Heart left ventricle (tissue), 16 donors: ENCODE measurements around the gene MACROH2A1. TPM values are rescaled to one million over a fixed set of nuclear protein-coding genes. Genes with fewer than 3 reads are reported as not detected.

Source experiments
- ATAC-seq, 4 donors: fragments of 200-7000 bp; cut with Tn5 transposase; one replicate each; pipeline ENCODE4 v1.9.1; 2020 to 2022; ENCODE audit warnings: moderate library complexity in 4 of 4, mild to moderate bottlenecking in 3 of 4, moderate number of reproducible peaks in 1 of 4
- DNase-seq, 5 donors: peaks; one replicate each; pipeline ENCODE4 v3.0.0-alpha.2; 2020
- H3K27ac ChIP-seq, 12 donors: fragments of 200-600 bp; sonication (generic) in 4 of 12; one replicate each; pipeline versions ENCODE4 v1.5.0 to v1.8.0; 2016 to 2022; ENCODE audit warnings: mild to moderate bottlenecking in 2 of 12
- H3K27me3 ChIP-seq, 9 donors: fragments of 200-600 bp; sonication (generic) in 2 of 9; one replicate each; pipeline versions ENCODE4 v1.5.1 to v1.8.0; 2016 to 2022; ENCODE audit warnings: mild to moderate bottlenecking in 3 of 9
- H3K36me3 ChIP-seq, 9 donors: fragments of 200-600 bp; sonication (generic) in 2 of 9; one replicate each; pipeline versions ENCODE4 v1.5.0 to v1.8.0; 2018 to 2022; ENCODE audit warnings: mild to moderate bottlenecking in 2 of 9
- H3K4me1 ChIP-seq, 12 donors: fragments of 200-600 bp; sonication (generic) in 4 of 12; one replicate each; pipeline versions ENCODE4 v1.5.0 to v1.8.0; 2016 to 2022; ENCODE audit warnings: mild to moderate bottlenecking in 3 of 12
- H3K4me3 ChIP-seq, 12 donors: fragments of 200-600 bp; sonication (generic) in 4 of 12; one replicate each; pipeline versions ENCODE4 v1.5.0 to v1.8.0; 2017 to 2022; ENCODE audit warnings: mild to moderate bottlenecking in 9 of 12, moderate library complexity in 4 of 12
- H3K9me3 ChIP-seq, 12 donors: fragments of 200-600 bp; sonication (generic) in 4 of 12; one replicate each; pipeline versions ENCODE4 v1.5.0 to v1.8.0; 2016 to 2022; ENCODE audit warnings: mild to moderate bottlenecking in 1 of 12
- POLR2A ChIP-seq, 2 donors: fragments of 450-650 bp; IDR thresholded peaks; one replicate each; pipeline ENCODE4 v1.6.1; 2017; ENCODE audit warnings: antibody characterized with exemption in 2 of 2, mild to moderate bottlenecking in 2 of 2, moderate library complexity in 2 of 2
- WGBS, 4 donors: extraction: QIAGEN DNeasy Blood & Tissue Kit in 2 of 4; methylation state at CpG; one replicate each; pipeline versions ENCODE4 v1.1.5 to v1.1.7; 2013 to 2018; 5-methylcytosine and 5-hydroxymethylcytosine counted together
- intact Hi-C, 10 donors: fragments of 100-400 bp; cut with DNase I; formaldehyde crosslinking; loops; one replicate each; pipeline versions ENCODE4 v1.11.1 to v1.14.2; 2022
- polyA plus RNA-seq, 2 donors: library from polyadenylated mRNA; stranded (reverse); fragments of 200-250 nt; gene quantifications; one replicate each; pipeline ENCODE4 v1.2.3, GENCODE V29; 2013
- total RNA-seq, 9 donors: library from RNA; depleted of rRNA in 2 of 9; stranded (reverse); fragments of >200 nt in 2 of 9; fragmentation: NEBNext Ultra II Directional in 3 of 9; extraction: Animal tissue kit (Norgen Biotek cat#: 25700) in 3 of 9; gene quantifications; one replicate each; pipeline versions ENCODE4 v1.1.0 to v1.2.4, GENCODE V29; 2016 to 2023
- TF ChIP-seq, protein P1 (sequence below), 12 donors: fragments of 200-600 bp; sonication (generic) in 4 of 12; IDR thresholded peaks; one replicate each; pipeline versions ENCODE4 v1.5.0 to v1.8.0; 2018 to 2022; ENCODE audit warnings: antibody characterized with exemption in 12 of 12, mild to moderate bottlenecking in 5 of 12
- donor health status: ischemic (EF 13 %, LVEDD 7.1; RV severe dilation, severe dysfunction).
- donor health status: healthy with polysubstance abuse.
- donor health status: DM: no; HTN: yes; CAD: no.
- donor health status: DM: no; HTN: no; CAD: no.
- donor health status: ischemic (EF 25% LVEDD 6.9; RV normal size, moderate dysfunction).
- donor health status: ischemic (EF 25% LVEDD 5.7; RV mildly dilated, moderate dysfunction).
- donor health status: healthy.
- donor health status: DM: yes; HTN: yes; CAD: no.
- donor health status: ischemic (EF 35%, LVEDD 5.7; RV mildly dilated, moderate dysfunction).
- donor health status: nonischemic (EF 11% LVEDD 7.7; RV severe dilation, severe dysfunction).
- donor health status: DM: yes; HTN: yes; CAD: no.
- donor health status: PGD.
- donor health status: ischemic (EF 29% LVEDD 5.4; RV normal size, mild dysfunction).
- donor health status: nonischemic (EF 23%, LVEDD 6.1; RV moderate dilation, normal function).

MACROH2A1 gene
- total and polyA plus RNA-seq, 11 donors, result 86.5 to 170 (median 112) TPM

GRCh38 chr5:135357685-135358084 is 41.3 kb downstream of the MACROH2A1 start:
- Histone ChIP-seq H3K4me1 (peaks cover 4 to 55% (median 45%) of the 10 kb centered on the region in 12 donors), H3K4me3 (no peak overlapping the region), H3K9me3 (no peaks in the 10 kb centered on the region), H3K27ac (peak overlapping the region in 5 of 12 donors; percentile 65 to 86 (median 70)), H3K36me3 (peaks cover 0 to 93% (median 42%) of the 10 kb centered on the region in 9 donors), H3K27me3 (no peaks in the 10 kb centered on the region)
- no peak for DNase-seq
- intact Hi-C loops, result loop anchor here in 5 of 10 donors (2.0 to 10.0 kb wide), 4 partner anchors 35 to 67 kb away; partner anchors contain the start of gene MACROH2A1 (in 3 of the 5)
- ATAC-seq, result no peak
- TF ChIP-seq POLR2A (IDR thresholded peaks at IDR 0.05), result no peak
- TF ChIP-seq, protein P1, sequence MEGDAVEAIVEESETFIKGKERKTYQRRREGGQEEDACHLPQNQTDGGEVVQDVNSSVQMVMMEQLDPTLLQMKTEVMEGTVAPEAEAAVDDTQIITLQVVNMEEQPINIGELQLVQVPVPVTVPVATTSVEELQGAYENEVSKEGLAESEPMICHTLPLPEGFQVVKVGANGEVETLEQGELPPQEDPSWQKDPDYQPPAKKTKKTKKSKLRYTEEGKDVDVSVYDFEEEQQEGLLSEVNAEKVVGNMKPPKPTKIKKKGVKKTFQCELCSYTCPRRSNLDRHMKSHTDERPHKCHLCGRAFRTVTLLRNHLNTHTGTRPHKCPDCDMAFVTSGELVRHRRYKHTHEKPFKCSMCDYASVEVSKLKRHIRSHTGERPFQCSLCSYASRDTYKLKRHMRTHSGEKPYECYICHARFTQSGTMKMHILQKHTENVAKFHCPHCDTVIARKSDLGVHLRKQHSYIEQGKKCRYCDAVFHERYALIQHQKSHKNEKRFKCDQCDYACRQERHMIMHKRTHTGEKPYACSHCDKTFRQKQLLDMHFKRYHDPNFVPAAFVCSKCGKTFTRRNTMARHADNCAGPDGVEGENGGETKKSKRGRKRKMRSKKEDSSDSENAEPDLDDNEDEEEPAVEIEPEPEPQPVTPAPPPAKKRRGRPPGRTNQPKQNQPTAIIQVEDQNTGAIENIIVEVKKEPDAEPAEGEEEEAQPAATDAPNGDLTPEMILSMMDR (IDR thresholded peaks at IDR 0.05), result no peak

DNA sequence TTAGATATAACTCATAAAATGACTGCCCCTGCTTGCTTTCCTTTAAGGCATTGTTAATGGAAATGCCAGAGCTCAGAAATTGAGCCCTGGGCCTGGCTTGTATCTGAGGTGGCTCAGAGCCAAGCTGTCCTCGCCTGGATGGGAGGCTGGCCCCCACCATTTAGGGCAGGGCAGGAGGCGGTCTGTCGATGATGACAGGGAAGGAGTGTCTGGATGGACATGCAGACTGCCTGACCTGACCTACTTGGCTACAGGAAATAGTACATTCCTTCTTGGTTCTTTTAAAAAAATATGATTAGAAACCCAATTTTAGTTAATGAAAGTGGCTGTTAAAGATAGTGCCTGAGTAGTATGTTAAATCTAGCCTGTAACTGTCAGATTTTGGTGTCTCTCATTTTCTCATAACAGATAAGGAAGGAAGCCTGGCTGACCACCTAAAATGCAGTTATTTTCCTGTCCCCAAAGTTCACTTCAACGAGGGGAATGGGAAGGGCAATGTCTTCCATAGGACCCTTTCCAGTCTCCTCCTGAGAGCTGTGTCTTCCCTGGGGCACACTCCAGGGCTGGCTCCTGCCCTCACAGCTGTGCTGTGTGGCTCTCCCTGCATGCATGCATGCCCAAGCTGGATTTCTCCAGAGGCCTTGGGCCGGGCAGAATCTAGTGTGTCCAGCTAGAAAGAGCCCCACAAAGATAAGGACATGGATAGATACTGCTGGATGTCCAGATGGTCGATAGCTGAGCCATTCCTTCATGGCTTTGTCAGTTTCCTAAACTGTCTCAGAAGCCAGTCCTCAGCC is 42.3 kb downstream of the MACROH2A1 start:
- peaks cover 4 to 55% (median 45%) of the 10 kb centered on the region in 12 donors for H3K4me1 ChIP-seq
- intact Hi-C loops, result loop anchor here in 5 of 10 donors (1.0 to 10.0 kb wide), 5 partner anchors 36 to 68 kb away; partner anchors contain the start of gene MACROH2A1 (in 4 of the 5)
- H3K27ac ChIP-seq, result peak overlapping the region; percentile 34 to 86 (median 62)
- TF ChIP-seq POLR2A (IDR thresholded peaks at IDR 0.05), result no peak
- TF ChIP-seq, protein P1 (IDR thresholded peaks at IDR 0.05), result no peak
- H3K27me3 ChIP-seq, result no peaks in the 10 kb centered on the region
- DNase-seq, result peak; percentile 84 to 91 (median 89)
- no peak overlapping the region for H3K4me3 ChIP-seq
- 10 to 21% (median 15%) methylated on average over 5 to 6 of the region's 6 CpGs for WGBS, 4 donors
- peaks cover 0 to 95% (median 40%) of the 10 kb centered on the region in 9 donors for H3K36me3 ChIP-seq
- peak; percentile 93 to 98 (median 94) for ATAC-seq
- no peaks in the 10 kb centered on the region for H3K9me3 ChIP-seq

DNA sequence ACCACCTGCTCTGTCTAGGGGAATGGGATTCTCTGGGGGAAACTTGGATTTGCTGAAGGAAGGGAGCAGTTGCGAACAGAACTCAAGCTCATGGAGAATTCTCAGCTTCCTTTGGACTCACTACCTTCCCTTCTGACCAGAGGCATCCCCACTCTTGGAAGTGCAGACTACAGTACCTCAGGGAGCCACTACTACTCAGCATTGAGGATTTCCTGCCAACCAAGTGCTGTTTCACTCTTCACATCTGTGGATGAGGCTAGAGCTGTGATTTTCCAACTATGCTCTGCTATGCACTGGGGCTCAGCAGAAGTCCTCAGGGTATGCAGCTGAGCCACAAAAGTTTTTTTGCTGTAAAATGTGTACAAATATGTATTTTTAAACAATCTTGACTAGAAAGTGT is 43.9 kb downstream of the MACROH2A1 start:
- peak in 3 of 4 donors; percentile 17 to 35 (median 19) for ATAC-seq
- intact Hi-C loops, result loop anchor here in 4 of 10 donors (5.0 to 10.0 kb wide), 3 partner anchors 37 to 70 kb away; partner anchors contain the start of gene MACROH2A1 (in 2 of the 4)

More for the DNA sequence above, 43.9 kb downstream of the MACROH2A1 start:
- Histone ChIP-seq H3K27ac (peak overlapping the region in 2 of 12 donors; percentile 13 to 65), H3K27me3 (no peaks in the 10 kb centered on the region), H3K9me3 (no peaks in the 10 kb centered on the region), H3K36me3 (peaks cover 0 to 93% (median 34%) of the 10 kb centered on the region in 9 donors), H3K4me3 (no peak overlapping the region), H3K4me1 (peaks cover 4 to 54% (median 43%) of the 10 kb centered on the region in 12 donors)
- TF ChIP-seq, protein P1 (IDR thresholded peaks at IDR 0.05), result no peak
- no peak for TF ChIP-seq POLR2A (IDR thresholded peaks at IDR 0.05)
- 78 to 91% (median 86%) methylated on average over 1 of the region's 1 CpG for WGBS, 4 donors
- no peak for DNase-seq
